ENCODE data around the gene PLCL2. TPM values are rescaled to one million over a fixed set of nuclear protein-coding genes. Genes with fewer than 3 reads are reported as not detected.
A peak's percentile ranks its signal among the peaks of the same experiment; 100 is the strongest.

The PLCL2 gene
- total RNA-seq, 3 donors from 2014 or later (not counting 1 experiment from before 2014, with no cell fraction given): 71.5 to 94.9 (median 84.7) TPM

DNA sequence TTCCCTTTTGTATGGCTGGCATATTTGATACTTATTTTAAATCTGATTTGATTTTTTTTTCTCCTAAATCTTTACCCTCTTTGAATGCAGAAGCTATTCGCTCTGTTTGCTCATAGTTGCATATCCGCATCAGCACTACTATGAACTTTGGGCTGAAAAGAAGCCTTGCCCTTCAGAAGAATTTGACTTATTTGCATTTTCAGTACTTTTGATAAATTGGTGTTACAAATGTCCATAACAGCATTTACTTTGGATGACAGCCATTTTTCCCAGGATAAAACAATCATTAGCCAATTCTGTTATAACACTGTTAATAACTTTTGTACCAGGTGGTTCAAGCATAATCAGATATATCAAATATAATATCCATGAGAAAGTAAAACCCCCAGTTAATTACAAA, 129.5 kb downstream of the PLCL2 start:
- no peak overlapping the region for H3K27ac ChIP-seq (ENCODE audit: low read length)
- H3K27ac Mint-ChIP-seq: peak overlapping the region in 1 of 2 donors; percentile 2
- no peaks in the 10 kb centered on the region for H3K9me3 ChIP-seq (ENCODE audit: control insufficient read depth, insufficient read depth, low read length)
- peaks cover 49 to 54% of the 10 kb centered on the region in 2 donors for H3K4me1 Mint-ChIP-seq
- intact Hi-C loops (cut with micrococcal nuclease): no loop called here
- H3K36me3 Mint-ChIP-seq: peaks cover 16% of the 10 kb centered on the region
- no peaks in the 10 kb centered on the region for H3K27me3 Mint-ChIP-seq (ENCODE audit: low read depth in 2 of 2)
- TF ChIP-seq, protein P1, sequence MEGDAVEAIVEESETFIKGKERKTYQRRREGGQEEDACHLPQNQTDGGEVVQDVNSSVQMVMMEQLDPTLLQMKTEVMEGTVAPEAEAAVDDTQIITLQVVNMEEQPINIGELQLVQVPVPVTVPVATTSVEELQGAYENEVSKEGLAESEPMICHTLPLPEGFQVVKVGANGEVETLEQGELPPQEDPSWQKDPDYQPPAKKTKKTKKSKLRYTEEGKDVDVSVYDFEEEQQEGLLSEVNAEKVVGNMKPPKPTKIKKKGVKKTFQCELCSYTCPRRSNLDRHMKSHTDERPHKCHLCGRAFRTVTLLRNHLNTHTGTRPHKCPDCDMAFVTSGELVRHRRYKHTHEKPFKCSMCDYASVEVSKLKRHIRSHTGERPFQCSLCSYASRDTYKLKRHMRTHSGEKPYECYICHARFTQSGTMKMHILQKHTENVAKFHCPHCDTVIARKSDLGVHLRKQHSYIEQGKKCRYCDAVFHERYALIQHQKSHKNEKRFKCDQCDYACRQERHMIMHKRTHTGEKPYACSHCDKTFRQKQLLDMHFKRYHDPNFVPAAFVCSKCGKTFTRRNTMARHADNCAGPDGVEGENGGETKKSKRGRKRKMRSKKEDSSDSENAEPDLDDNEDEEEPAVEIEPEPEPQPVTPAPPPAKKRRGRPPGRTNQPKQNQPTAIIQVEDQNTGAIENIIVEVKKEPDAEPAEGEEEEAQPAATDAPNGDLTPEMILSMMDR (IDR thresholded peaks at IDR 0.05): no peak
- no peaks in the 10 kb centered on the region for H3K9me3 Mint-ChIP-seq
- H3K4me3 ChIP-seq (ENCODE audit: low read length): no peak overlapping the region
- 93% methylated on average over 2 of the region's 2 CpGs for WGBS (ENCODE audit: insufficient coverage)
- ATAC-seq (no peak), DNase-seq (no peak)
- H3K36me3 ChIP-seq (ENCODE audit: control insufficient read depth, insufficient read depth, low read length): peaks cover 57% of the 10 kb centered on the region
- no peak overlapping the region for H3K4me3 Mint-ChIP-seq
- H3K4me1 ChIP-seq (ENCODE audit: control insufficient read depth, insufficient read depth, low read length): no peaks in the 10 kb centered on the region
- no peaks in the 10 kb centered on the region for H3K27me3 ChIP-seq (ENCODE audit: control insufficient read depth, insufficient read depth, low read length)

DNA sequence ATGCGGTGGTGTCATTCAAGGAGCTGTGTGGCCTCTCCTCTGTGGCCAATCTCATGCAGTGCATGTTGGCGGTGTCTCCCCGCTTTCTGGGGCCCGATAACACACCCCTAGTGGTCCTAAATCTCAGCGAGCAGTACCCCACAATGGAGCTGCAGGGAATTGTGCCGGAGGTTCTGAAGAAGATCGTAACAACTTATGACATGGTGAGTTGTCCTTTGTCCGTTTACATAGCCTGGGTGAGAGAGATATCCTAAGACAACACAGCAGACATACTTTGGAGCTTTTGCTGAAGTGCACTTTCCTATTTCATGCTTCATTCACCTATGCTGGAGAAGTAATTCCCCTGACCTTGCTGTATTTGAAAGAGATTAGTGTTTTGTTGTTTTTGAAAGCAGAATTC, 130.0 kb downstream of the PLCL2 start:
- 97% methylated on average over 8 of the region's 8 CpGs for WGBS (ENCODE audit: insufficient coverage)
- Histone ChIP-seq H3K4me1 (ENCODE audit: control insufficient read depth, insufficient read depth, low read length) (no peaks in the 10 kb centered on the region), H3K27ac (ENCODE audit: low read length) (no peak overlapping the region), H3K36me3 (ENCODE audit: control insufficient read depth, insufficient read depth, low read length) (peaks cover 57% of the 10 kb centered on the region), H3K9me3 (ENCODE audit: control insufficient read depth, insufficient read depth, low read length) (no peaks in the 10 kb centered on the region), H3K27me3 (ENCODE audit: control insufficient read depth, insufficient read depth, low read length) (no peaks in the 10 kb centered on the region), H3K4me3 (ENCODE audit: low read length) (no peak overlapping the region)
- no peak overlapping the region for H3K4me3 Mint-ChIP-seq
- no peak for DNase-seq
- TF ChIP-seq, protein P1 (IDR thresholded peaks at IDR 0.05): no peak
- peak overlapping the region in 1 of 2 donors; percentile 2 for H3K27ac Mint-ChIP-seq
- H3K9me3 Mint-ChIP-seq: no peaks in the 10 kb centered on the region
- H3K36me3 Mint-ChIP-seq: peaks cover 16% of the 10 kb centered on the region
- ATAC-seq: no peak
- H3K4me1 Mint-ChIP-seq: peaks cover 45 to 50% of the 10 kb centered on the region in 2 donors
- no peaks in the 10 kb centered on the region for H3K27me3 Mint-ChIP-seq (ENCODE audit: low read depth in 2 of 2)
- intact Hi-C loops (cut with micrococcal nuclease): no loop called here

DNA sequence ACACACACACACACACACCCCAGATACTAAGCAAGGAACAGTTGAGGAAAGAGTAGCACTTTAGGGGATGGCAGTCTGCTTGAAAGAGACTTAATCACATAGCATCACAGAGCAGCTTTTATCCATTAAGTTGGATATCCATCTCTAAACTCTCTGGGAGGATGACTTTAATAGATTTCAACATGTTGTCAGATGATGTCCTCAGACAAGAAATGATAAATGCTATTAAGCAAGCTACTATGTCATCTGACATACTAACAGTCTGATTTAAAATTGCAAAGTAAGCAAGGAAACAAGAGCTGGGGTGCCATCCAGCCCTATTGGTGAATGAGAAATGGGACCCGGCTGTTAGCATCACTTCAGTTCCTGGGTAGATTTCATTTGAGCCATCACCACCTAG, 136.9 kb downstream of the PLCL2 start:
- no peaks in the 10 kb centered on the region for H3K27me3 Mint-ChIP-seq (ENCODE audit: low read depth in 2 of 2)
- no peak for ATAC-seq
- H3K9me3 Mint-ChIP-seq: no peaks in the 10 kb centered on the region
- no peak for DNase-seq
- H3K4me1 Mint-ChIP-seq: peaks cover 69 to 70% of the 10 kb centered on the region in 2 donors
- intact Hi-C loops (cut with micrococcal nuclease): loop anchor here (2.0 kb wide), 1 partner anchor 179 kb away; no protein-coding TSS in a partner anchor
- Histone ChIP-seq H3K27ac (ENCODE audit: low read length) (no peak overlapping the region), H3K4me1 (ENCODE audit: control insufficient read depth, insufficient read depth, low read length) (peaks cover 23% of the 10 kb centered on the region), H3K36me3 (ENCODE audit: control insufficient read depth, insufficient read depth, low read length) (peaks cover 10% of the 10 kb centered on the region), H3K4me3 (ENCODE audit: low read length) (no peak overlapping the region), H3K9me3 (ENCODE audit: control insufficient read depth, insufficient read depth, low read length) (no peaks in the 10 kb centered on the region), H3K27me3 (ENCODE audit: control insufficient read depth, insufficient read depth, low read length) (no peaks in the 10 kb centered on the region)
- TF ChIP-seq, protein P1 (IDR thresholded peaks at IDR 0.05): no peak
- WGBS (ENCODE audit: insufficient coverage): 89% methylated on average over 1 of the region's 1 CpG
- peak overlapping the region; percentile 86 to 99 for H3K27ac Mint-ChIP-seq
- H3K4me3 Mint-ChIP-seq: no peak overlapping the region
- peaks cover 2% of the 10 kb centered on the region for H3K36me3 Mint-ChIP-seq
